ENCODE measurements around the gene GOLGA6L7. TPM values are rescaled to one million over a fixed set of nuclear protein-coding genes. Genes with fewer than 3 reads are reported as not detected.
"Not testable (repeated sequence)": the region's sequence is repeated elsewhere in the genome, so short reads cannot be mapped to it uniquely, and the experiment has no call there.

Gene GOLGA6L7
- not detected in 2 replicates for total RNA-seq

- not testable (repeated sequence) for DNase-seq (ENCODE audit: low read depth in 2 of 2)
Measured at GRCh38 chr15:28848521-28848920, at the start of gene GOLGA6L7. TSS of gene GOLGA6L7 (minus strand) at chr15:28848644. CDS start at chr15:28848549, 95 bp downstream.

GRCh38 chr15:28897861-28898585 lies 49.6 kb upstream of the GOLGA6L7 start:
- DNase-seq (ENCODE audit: low read depth in 2 of 2), result no peak

GRCh38 chr15:28896951-28897350 lies 48.5 kb upstream of the GOLGA6L7 start:
- peak in 1 of 2 donors; percentile 87 for DNase-seq (ENCODE audit: low read depth in 2 of 2)

- DNase-seq (ENCODE audit: low read depth in 2 of 2), result no peak
Measured at GRCh38 chr15:28895566-28895965, 47.1 kb upstream of the GOLGA6L7 start.

- DNase-seq (ENCODE audit: low read depth in 2 of 2), result no peak
Measured at GRCh38 chr15:28895146-28895545, 46.7 kb upstream of the GOLGA6L7 start.

GRCh38 chr15:28894631-28895030 lies 46.2 kb upstream of the GOLGA6L7 start:
- no peak for DNase-seq (ENCODE audit: low read depth in 2 of 2)

GRCh38 chr15:28892789-28893610 lies 44.6 kb upstream of the GOLGA6L7 start:
- peak in 1 of 2 donors; percentile 88 for DNase-seq (ENCODE audit: low read depth in 2 of 2)

GRCh38 chr15:28891588-28891987 lies 43.1 kb upstream of the GOLGA6L7 start:
- no peak for DNase-seq (ENCODE audit: low read depth in 2 of 2)

- no peak for DNase-seq (ENCODE audit: low read depth in 2 of 2)
Measured at GRCh38 chr15:28890711-28891495, 42.5 kb upstream of the GOLGA6L7 start.

GRCh38 chr15:28890291-28890690 lies 41.8 kb upstream of the GOLGA6L7 start:
- not testable (repeated sequence) for DNase-seq (ENCODE audit: low read depth in 2 of 2)

- not testable (repeated sequence) for DNase-seq (ENCODE audit: low read depth in 2 of 2)
Measured at GRCh38 chr15:28889871-28890270, 41.4 kb upstream of the GOLGA6L7 start.

GRCh38 chr15:28889346-28889745 lies 40.9 kb upstream of the GOLGA6L7 start:
- DNase-seq (ENCODE audit: low read depth in 2 of 2), result no peak

GRCh38 chr15:28888900-28889299 lies 40.5 kb upstream of the GOLGA6L7 start:
- no peak for DNase-seq (ENCODE audit: low read depth in 2 of 2)

- DNase-seq (ENCODE audit: low read depth in 2 of 2), result no peak
Measured at GRCh38 chr15:28888302-28888894, 40.0 kb upstream of the GOLGA6L7 start.

GRCh38 chr15:28887339-28888174 lies 39.1 kb upstream of the GOLGA6L7 start:
- DNase-seq (ENCODE audit: low read depth in 2 of 2), result no peak

GRCh38 chr15:28886431-28887338 lies 38.2 kb upstream of the GOLGA6L7 start:
- peak in 1 of 2 donors; percentile 41 for DNase-seq (ENCODE audit: low read depth in 2 of 2)

GRCh38 chr15:28885630-28886430 lies 37.4 kb upstream of the GOLGA6L7 start, which contains the start of gene APBA2:
TSS of gene APBA2 (plus strand) at chr15:28885974. CDS start at chr15:29053885, 167,911 bp downstream.
- DNase-seq (ENCODE audit: low read depth in 2 of 2), result peak; percentile 41 to 50

GRCh38 chr15:28885128-28885629 lies 36.7 kb upstream of the GOLGA6L7 start:
- DNase-seq (ENCODE audit: low read depth in 2 of 2), result no peak
